GM19239 (cell line): ENCODE measurements around the gene RSF1.
"Not testable (repeated sequence)": the region's sequence is repeated elsewhere in the genome, so short reads cannot be mapped to it uniquely, and the experiment has no call there.

Experiments used
- DNase-seq: peaks from one replicate; pipeline ENCODE4 v3.0.0; 2011; ENCODE audit warnings: low spot score; ENCODE audit not compliant: insufficient read length
- FAIRE-seq: peaks from 2 replicates; lab custom pipeline; 2011; peaks lifted over from hg19 to GRCh38; lab: Jason Lieb, UNC

RSF1 gene

GRCh38 chr11:77820565-77821348, at the start of gene RSF1, which contains the start of gene AAMDC:
Gene RSF1 (minus strand): TSS chr11:77820722. CDS start chr11:77820714, 8 bp downstream.
Gene AAMDC (plus strand): TSS chr11:77821144. CDS start chr11:77842497, 21,353 bp downstream.
- FAIRE-seq (peak; percentile 94), DNase-seq (peak; percentile 88)

GRCh38 chr11:77868744-77869143, 48.2 kb upstream of the RSF1 start:
- FAIRE-seq = no peak

GRCh38 chr11:77866336-77866735, 45.8 kb upstream of the RSF1 start:
- DNase-seq (no peak), FAIRE-seq (no peak)

More at GRCh38 chr11:77868744-77869143, 48.2 kb upstream of the RSF1 start:
- no peak for DNase-seq

- DNase-seq (no peak), FAIRE-seq (no peak)
Observed at GRCh38 chr11:77865805-77866204, 45.3 kb upstream of the RSF1 start.

GRCh38 chr11:77861444-77861843, 40.9 kb upstream of the RSF1 start:
- DNase-seq, FAIRE-seq: not testable (repeated sequence)

- DNase-seq, FAIRE-seq: not testable (repeated sequence)
Observed at GRCh38 chr11:77857906-77858457, 37.5 kb upstream of the RSF1 start.

GRCh38 chr11:77854838-77855237, 34.3 kb upstream of the RSF1 start:
- no peak for DNase-seq
- FAIRE-seq = no peak

GRCh38 chr11:77851503-77851902, 31.0 kb upstream of the RSF1 start:
- DNase-seq (no peak), FAIRE-seq (no peak)

- FAIRE-seq, DNase-seq: not testable (repeated sequence)
Observed at GRCh38 chr11:77843700-77844099, 23.2 kb upstream of the RSF1 start.

- no peak for FAIRE-seq
- no peak for DNase-seq
Observed at GRCh38 chr11:77842441-77843121, 22.1 kb upstream of the RSF1 start.

GRCh38 chr11:77833302-77833701, 12.8 kb upstream of the RSF1 start:
- FAIRE-seq (no peak), DNase-seq (no peak)

GRCh38 chr11:77828926-77829325, 8.4 kb upstream of the RSF1 start:
- FAIRE-seq = no peak
- DNase-seq = no peak

GRCh38 chr11:77823775-77824174, 3.3 kb upstream of the RSF1 start:
- no peak for FAIRE-seq

GRCh38 chr11:77822126-77822525, 1.6 kb upstream of the RSF1 start:
- not testable (repeated sequence) for DNase-seq, FAIRE-seq

More at GRCh38 chr11:77823775-77824174, 3.3 kb upstream of the RSF1 start:
- no peak for DNase-seq

- no peak for DNase-seq
- no peak for FAIRE-seq
Observed at GRCh38 chr11:77821349-77821851, 878 bp upstream of the RSF1 start.

- DNase-seq (no peak), FAIRE-seq (no peak)
Observed at GRCh38 chr11:77819921-77820564, 479 bp downstream of the RSF1 start.

GRCh38 chr11:77819411-77819920, 1.1 kb downstream of the RSF1 start:
- FAIRE-seq = peak; percentile 88
- peak; percentile 51 for DNase-seq

GRCh38 chr11:77815459-77815858, 5.1 kb downstream of the RSF1 start:
- FAIRE-seq (no peak), DNase-seq (no peak)

- DNase-seq (no peak), FAIRE-seq (no peak)
Observed at GRCh38 chr11:77814848-77815247, 5.7 kb downstream of the RSF1 start.

- DNase-seq (no peak), FAIRE-seq (no peak)
Observed at GRCh38 chr11:77813256-77813655, 7.3 kb downstream of the RSF1 start.
